Renal cortical epithelial cell (primary cell): ENCODE data around the gene LILRB2. TPM values are rescaled to one million over a fixed set of nuclear protein-coding genes. Genes with fewer than 3 reads are reported as not detected.
"Not testable (repeated sequence)": the region's sequence is repeated elsewhere in the genome, so short reads cannot be mapped to it uniquely, and the experiment has no call there.

Experiments
- DNase-seq: peaks from one replicate; pipeline ENCODE4 v3.0.0-alpha.2; 2011; ENCODE audit warnings: low read depth
- total RNA-seq: library from RNA; depleted of rRNA; stranded (reverse); fragments of >200 nt; gene quantifications from 2 replicates; pipeline ENCODE4 v1.2.3, GENCODE V29; 2014

LILRB2 gene
- total RNA-seq, 1 donor from 2014 or later = not detected

GRCh38 chr19:54305141-54305540 is 24.2 kb upstream of the LILRB2 start:
- no peak for DNase-seq

DNA sequence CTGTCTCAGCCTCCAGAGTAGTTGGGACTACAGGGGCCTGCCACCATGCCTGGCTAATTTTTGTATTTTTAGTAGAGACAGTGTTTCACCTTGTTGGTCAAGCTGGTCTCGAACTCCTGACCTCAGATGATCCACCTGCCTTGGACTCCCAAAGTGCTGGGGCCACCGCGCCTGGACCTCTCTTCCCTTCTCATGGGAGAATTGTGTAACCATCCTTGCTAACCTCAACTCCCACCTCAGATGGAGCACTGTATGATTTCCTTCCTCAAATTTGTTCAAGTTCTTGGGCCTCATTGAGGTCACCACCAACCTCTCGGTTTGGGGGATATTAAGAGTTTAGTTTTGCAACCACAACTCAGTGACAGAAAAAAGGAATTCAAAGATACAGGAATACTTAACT is 21.3 kb upstream of the LILRB2 start:
- no peak for DNase-seq

GRCh38 chr19:54299515-54299914 is 18.6 kb upstream of the LILRB2 start:
- no peak for DNase-seq

DNA sequence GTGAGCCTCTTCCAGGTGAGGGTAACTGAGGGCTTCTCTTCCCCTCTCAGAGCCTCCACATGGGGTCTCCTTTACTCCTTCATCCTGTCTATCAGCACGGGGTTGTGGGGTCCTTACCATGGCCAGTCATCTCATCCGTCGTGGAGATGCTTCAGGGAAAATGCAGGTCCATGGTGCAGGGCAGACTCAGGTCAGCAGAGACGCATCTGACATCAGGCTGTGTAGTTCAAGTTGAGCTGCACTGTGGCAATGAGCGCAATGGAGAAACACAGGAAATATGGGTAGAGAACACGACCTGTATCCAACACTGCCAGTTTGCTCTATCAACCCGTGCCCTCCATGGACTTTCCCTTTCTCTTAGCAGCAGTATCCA is 18.2 kb upstream of the LILRB2 start:
- DNase-seq = no peak

DNA sequence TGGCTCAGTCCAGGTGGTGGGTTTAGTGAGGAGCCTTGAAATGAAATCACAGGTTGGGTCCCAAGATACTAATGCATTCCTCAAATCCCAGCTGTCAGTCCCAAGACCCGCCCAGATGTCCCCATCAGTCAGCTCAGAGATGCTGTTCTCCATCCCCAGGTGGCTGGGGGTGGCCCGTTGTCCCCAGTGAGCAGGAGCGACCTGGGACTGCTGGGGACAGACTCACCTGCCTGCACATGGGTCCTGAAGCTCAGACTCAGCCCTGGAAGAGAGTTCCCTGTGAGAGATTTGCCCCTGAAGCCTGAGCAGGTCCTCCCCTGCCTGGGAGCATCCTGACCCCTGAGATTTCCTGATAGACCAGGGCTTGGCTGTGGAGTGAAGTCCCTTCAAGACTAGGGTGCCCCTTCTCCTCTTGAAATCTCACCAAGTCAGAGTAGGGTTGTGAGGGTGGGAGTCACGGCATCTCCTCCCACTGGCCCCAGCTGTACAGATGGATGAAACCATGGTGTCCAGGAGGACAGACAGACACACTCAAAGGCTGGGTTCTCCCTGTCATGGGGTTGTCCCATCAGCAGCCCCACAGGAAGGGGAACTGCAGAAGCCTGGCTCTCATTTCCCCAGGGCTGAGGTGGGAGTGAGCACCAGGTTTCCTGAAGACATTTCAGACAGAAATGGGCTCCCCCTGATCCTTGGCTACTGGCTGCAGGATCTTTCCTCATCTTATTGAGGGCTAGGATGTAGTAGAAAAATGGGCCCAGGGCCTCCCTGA is 17.6 kb upstream of the LILRB2 start:
- no peak for DNase-seq

- no peak for DNase-seq
These were observed 16.9 kb upstream of the LILRB2 start for GRCh38 chr19:54297759-54298305.

GRCh38 chr19:54294539-54294938 is 13.6 kb upstream of the LILRB2 start:
- no peak for DNase-seq

DNA sequence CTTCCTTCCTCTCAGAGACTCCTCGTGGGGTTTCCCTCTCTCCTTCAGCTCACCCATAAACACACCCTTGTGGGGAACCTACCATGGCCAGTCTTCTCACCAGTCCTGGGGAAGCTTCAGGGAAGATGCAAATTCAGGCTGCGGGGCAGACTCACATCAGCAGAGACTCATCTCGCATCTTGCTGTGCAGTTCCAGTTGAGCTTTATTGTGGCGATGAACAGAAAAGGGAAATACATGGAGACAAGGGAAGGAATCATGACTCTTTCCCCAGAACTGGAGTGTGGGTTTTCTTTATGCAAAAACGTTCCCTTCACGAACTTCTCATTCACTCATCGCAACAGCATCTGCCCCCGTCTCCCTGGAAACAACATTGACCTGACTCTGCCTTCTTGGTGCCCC is 8.2 kb upstream of the LILRB2 start:
- not testable (repeated sequence) for DNase-seq

- DNase-seq = no peak
These were observed 6.5 kb upstream of the LILRB2 start for GRCh38 chr19:54287456-54287855.

DNA sequence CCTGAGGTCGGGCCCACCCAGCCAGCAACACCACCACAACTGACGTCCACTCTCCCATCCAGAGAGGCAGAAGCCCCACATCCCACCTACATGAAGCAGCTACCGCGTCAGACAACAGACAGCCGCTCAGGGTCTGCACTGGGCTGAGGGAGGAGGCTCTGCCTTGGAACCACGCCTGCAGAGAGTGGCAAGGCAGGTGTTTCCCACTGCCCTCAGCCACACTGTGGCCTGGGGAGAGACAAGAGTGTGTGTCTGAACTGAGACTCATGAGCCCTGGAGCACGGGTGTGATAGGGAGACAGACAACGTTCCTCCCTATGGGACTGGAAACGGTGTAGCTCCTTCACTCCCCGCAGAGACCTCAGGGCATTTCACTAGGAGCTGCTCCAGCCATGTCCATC is 5.4 kb upstream of the LILRB2 start:
- DNase-seq = not testable (repeated sequence)

- DNase-seq = not testable (repeated sequence)
These were observed 4.6 kb upstream of the LILRB2 start for GRCh38 chr19:54285427-54286056.

GRCh38 chr19:54282686-54283470 is 2.0 kb upstream of the LILRB2 start:
- no peak for DNase-seq

DNA sequence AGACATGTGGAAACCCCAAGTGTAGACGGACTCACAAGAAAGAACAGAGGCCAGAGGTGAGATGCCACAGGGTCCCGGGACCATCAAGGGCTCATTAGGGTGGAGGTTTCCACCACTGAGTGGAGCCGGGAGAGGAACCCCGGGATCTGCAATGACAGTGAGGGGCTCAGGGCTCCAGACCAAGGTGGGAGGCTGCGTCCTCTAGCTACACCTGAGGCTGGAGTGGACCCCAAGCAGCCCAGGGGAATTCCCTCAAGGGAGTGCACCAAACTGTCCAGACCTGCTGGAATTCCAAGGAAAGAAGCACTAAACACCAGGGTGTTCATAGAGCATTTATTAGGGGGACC is 792 bp upstream of the LILRB2 start:
- not testable (repeated sequence) for DNase-seq

GRCh38 chr19:54280441-54280840 is 469 bp downstream of the LILRB2 start:
- DNase-seq = not testable (repeated sequence)

- not testable (repeated sequence) for DNase-seq
These were observed 885 bp downstream of the LILRB2 start for GRCh38 chr19:54280025-54280424.

DNA sequence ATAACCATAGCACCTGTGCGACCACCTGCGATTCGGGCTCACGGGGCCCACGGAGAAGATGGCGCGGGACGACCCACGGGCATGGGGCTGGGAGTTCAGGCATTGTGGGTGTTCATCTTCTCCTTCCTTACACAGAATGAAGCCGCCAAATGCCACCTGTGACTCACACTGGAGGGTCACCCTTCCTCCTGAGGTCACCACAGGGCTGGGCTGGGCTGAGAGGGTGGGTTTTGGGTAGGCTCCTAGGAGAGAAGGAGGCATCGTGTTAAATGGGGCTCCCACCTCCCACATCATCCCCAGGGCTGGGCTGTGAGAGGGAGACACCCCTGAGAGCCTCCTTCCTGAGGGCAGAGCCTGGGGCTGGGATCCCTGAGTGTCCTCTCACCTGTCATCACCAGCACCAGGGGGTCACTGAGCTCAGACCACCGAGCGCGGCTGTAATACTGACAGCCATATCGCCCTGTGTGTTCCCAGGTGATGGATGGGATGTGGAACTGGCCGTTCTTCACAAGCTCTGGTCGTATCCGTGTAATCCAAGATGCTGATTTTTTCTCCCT is 1.4 kb downstream of the LILRB2 start:
- DNase-seq = no peak

DNA sequence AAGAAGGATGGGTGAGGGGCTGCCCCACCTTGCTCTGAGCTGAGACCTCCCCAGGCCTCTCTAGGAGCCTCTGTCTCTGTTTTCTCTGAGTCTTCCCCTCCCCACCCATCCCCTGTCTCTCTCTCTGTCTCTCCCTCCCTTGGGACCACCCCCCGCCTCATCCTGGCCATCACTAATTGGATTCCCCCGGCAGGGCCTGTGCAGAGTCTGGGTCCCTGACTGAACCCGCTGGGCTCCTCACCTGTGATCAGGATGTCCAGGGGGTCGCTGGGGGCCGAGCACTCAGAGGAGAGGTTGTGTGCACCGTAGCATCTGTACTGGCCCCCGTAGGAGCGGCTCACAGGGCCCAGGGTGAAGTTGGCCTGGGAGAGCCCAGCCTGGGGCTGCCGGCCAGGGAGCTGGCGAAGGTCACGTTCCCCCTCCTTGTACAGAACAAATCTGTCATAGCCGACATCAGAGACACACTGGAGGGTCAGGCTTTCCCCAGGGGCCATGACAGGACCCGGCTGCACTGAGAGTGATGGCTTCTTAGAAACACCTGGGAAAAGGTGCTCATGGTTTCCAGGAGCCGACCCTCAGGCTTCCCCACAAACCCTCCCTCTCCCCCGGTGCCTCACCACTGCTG is 2.2 kb downstream of the LILRB2 start:
- DNase-seq = not testable (repeated sequence)

GRCh38 chr19:54278056-54278455 is 2.9 kb downstream of the LILRB2 start:
- DNase-seq = not testable (repeated sequence)

DNA sequence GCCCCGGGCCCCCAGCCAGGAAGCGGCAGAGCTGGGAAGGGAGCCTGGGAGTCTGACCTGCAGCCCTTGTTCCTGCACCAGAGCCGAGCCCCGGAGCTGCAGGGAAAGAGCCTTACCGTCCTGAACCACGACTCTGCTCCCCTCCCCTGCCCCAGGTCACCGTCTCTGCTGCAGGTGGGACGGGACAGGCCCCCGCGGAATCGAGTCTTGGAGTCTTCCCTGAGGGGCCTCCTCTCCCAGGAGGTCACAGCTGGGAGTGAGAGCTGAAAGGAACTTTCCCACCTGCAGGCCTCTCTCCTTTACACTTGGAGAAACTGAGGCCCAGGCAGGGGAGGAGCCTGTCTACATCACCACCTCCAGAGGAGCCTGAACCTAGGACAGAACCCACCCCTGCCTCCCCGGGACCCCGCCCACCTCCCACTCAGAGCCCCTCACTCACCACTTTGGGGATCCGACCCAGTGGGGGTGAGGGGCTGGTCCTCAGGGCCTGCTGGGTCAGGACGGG is 3.7 kb downstream of the LILRB2 start:
- not testable (repeated sequence) for DNase-seq

GRCh38 chr19:54275951-54276350 is 5.0 kb downstream of the LILRB2 start:
- no peak for DNase-seq

- DNase-seq = not testable (repeated sequence)
These were observed 6.4 kb downstream of the LILRB2 start for GRCh38 chr19:54274516-54274915.
